ENCODE results near the gene RRAGC.
"Not testable (repeated sequence)": the region's sequence is repeated elsewhere in the genome, so short reads cannot be mapped to it uniquely, and the experiment has no call there.

The RRAGC gene

GRCh38 chr1:38817267-38818174 is 42.1 kb downstream of the RRAGC start:
- no peaks in the 10 kb centered on the region for H3K9me3 Mint-ChIP-seq
- no peak for DNase-seq (ENCODE audit: low spot score)
- no peak overlapping the region for H3K27ac Mint-ChIP-seq
- H3K4me3 Mint-ChIP-seq = no peak overlapping the region
- no peaks in the 10 kb centered on the region for H3K36me3 Mint-ChIP-seq (ENCODE audit: low read depth)
- peaks cover 8% of the 10 kb centered on the region for H3K4me1 Mint-ChIP-seq (ENCODE audit: low read depth)
- peaks cover 71% of the 10 kb centered on the region for H3K27me3 Mint-ChIP-seq (ENCODE audit: low read depth)

- H3K4me3 Mint-ChIP-seq = peak overlapping the region; percentile 53
- no peaks in the 10 kb centered on the region for H3K36me3 Mint-ChIP-seq (ENCODE audit: low read depth)
- H3K27me3 Mint-ChIP-seq (ENCODE audit: low read depth) = peaks cover 72% of the 10 kb centered on the region
- H3K4me1 Mint-ChIP-seq (ENCODE audit: low read depth) = peaks cover 8% of the 10 kb centered on the region
- H3K27ac Mint-ChIP-seq = no peak overlapping the region
- no peaks in the 10 kb centered on the region for H3K9me3 Mint-ChIP-seq
- DNase-seq (ENCODE audit: low spot score) = no peak
These were observed 43.5 kb downstream of the RRAGC start for GRCh38 chr1:38815903-38816627.

DNA sequence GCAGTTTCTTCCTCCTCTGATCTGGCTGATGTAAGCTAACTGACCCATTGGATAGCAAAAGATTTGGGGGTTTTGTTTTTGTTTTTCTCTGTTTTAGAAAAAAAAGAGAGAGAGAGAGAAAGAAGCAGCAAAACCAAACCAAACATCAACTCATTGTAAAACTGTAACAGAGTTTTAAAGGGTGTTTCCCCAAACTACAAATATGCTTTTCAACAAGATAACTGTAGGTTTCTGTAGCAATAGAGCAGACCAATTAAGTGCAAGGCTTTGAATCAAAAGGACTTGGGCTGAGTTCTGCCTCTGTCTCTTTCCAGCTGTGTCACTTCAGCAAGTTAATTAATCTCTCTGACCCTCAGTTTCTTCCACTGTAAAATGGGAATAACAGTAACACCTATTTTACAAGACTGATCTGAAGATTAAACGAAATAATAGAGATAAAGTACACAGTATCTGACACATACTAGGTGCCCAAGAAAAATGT is 44.5 kb downstream of the RRAGC start:
- Mint-ChIP-seq H3K27me3 (ENCODE audit: low read depth) (peaks cover 71% of the 10 kb centered on the region), H3K4me1 (ENCODE audit: low read depth) (peaks cover 8% of the 10 kb centered on the region), H3K4me3 (no peak overlapping the region), H3K27ac (no peak overlapping the region), H3K9me3 (no peaks in the 10 kb centered on the region), H3K36me3 (ENCODE audit: low read depth) (no peaks in the 10 kb centered on the region)
- DNase-seq (ENCODE audit: low spot score) = no peak

DNA sequence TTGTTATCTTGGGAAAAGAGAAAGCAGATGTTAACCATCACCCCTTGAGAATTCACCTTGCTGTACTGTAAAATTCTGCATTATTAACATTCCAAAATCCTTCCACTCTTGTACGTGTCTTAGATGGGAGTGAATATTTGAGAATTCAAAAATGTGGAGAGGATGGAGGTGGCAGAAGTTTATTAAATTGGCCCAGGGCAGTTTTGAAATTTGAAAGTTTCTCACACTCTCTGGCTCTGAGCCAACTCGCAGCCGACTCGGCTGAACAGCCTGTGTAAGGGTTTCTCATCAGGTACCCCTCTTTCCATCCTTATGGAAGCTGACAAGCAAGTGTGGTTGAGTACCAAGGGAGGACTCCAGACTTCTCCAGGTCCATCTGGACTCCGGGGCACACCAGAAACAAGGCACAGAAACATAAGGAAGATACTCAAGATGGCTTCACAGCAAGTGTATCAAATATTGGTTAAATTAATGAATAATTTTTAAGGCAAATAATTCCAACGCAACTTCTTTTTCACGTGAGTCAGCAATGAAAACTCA is 45.1 kb downstream of the RRAGC start:
- H3K36me3 Mint-ChIP-seq (ENCODE audit: low read depth) = no peaks in the 10 kb centered on the region
- no peak overlapping the region for H3K27ac Mint-ChIP-seq
- H3K4me1 Mint-ChIP-seq (ENCODE audit: low read depth) = peaks cover 8% of the 10 kb centered on the region
- H3K4me3 Mint-ChIP-seq = no peak overlapping the region
- no peak for DNase-seq (ENCODE audit: low spot score)
- no peaks in the 10 kb centered on the region for H3K9me3 Mint-ChIP-seq
- peaks cover 68% of the 10 kb centered on the region for H3K27me3 Mint-ChIP-seq (ENCODE audit: low read depth)

DNA sequence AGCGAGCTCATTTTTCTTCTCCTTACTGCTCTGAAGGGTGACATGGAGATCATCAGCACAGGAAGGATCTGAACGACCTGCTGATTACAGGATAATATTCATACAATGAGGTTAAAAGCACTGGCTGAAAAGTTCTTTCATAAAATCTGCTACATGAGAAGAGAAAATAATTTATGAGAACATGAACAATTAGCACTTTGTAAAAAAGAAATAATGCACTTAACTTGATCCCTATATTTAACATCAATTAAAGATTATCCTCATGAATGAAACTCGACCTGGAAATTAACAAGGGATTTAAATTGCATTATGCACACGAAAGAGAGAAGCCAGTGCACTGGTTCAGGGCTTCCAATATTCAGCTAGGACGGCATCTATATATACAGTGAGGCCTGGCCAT is 46.6 kb downstream of the RRAGC start:
- Mint-ChIP-seq H3K27me3 (ENCODE audit: low read depth) (peaks cover 67% of the 10 kb centered on the region), H3K4me3 (no peak overlapping the region), H3K36me3 (ENCODE audit: low read depth) (no peaks in the 10 kb centered on the region), H3K9me3 (no peaks in the 10 kb centered on the region), H3K4me1 (ENCODE audit: low read depth) (peaks cover 8% of the 10 kb centered on the region), H3K27ac (no peak overlapping the region)
- DNase-seq (ENCODE audit: low spot score) = no peak

- H3K36me3 Mint-ChIP-seq (ENCODE audit: low read depth); H3K4me1 Mint-ChIP-seq (ENCODE audit: low read depth); DNase-seq (ENCODE audit: low spot score); H3K4me3 Mint-ChIP-seq; H3K27ac Mint-ChIP-seq; H3K9me3 Mint-ChIP-seq: not testable (repeated sequence)
- peaks cover 66% of the 10 kb centered on the region for H3K27me3 Mint-ChIP-seq (ENCODE audit: low read depth)
These were observed 48.1 kb downstream of the RRAGC start for GRCh38 chr1:38811466-38811865.

DNA sequence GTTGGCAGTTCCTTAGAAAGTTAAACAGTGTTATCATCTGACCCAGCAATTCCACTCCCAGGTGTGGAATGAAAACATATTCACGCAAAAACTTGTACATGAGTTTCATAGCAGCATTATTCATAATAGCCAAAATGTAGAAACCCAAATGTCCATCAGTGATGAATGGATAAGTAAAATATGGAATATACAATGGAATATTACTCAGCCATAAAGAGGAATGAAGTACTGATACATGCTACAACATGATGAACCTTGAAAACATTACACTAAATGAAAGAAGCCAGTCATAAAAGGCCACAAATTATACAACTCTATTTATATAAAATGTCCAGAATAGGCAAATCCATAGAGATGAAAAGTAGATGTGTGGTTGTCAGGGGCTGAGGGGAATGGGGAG is 53.5 kb downstream of the RRAGC start:
- Mint-ChIP-seq H3K4me3 (no peak overlapping the region), H3K4me1 (ENCODE audit: low read depth) (no peaks in the 10 kb centered on the region), H3K36me3 (ENCODE audit: low read depth) (no peaks in the 10 kb centered on the region), H3K27me3 (ENCODE audit: low read depth) (peaks cover 67% of the 10 kb centered on the region), H3K27ac (no peak overlapping the region), H3K9me3 (no peaks in the 10 kb centered on the region)
- no peak for DNase-seq (ENCODE audit: low spot score)

- H3K27ac Mint-ChIP-seq = no peak overlapping the region
- H3K27me3 Mint-ChIP-seq (ENCODE audit: low read depth) = peaks cover 60% of the 10 kb centered on the region
- H3K9me3 Mint-ChIP-seq = no peaks in the 10 kb centered on the region
- no peak overlapping the region for H3K4me3 Mint-ChIP-seq
- no peak for DNase-seq (ENCODE audit: low spot score)
- H3K36me3 Mint-ChIP-seq (ENCODE audit: low read depth) = no peaks in the 10 kb centered on the region
- no peaks in the 10 kb centered on the region for H3K4me1 Mint-ChIP-seq (ENCODE audit: low read depth)
These were observed 54.5 kb downstream of the RRAGC start for GRCh38 chr1:38805036-38805435.

- Mint-ChIP-seq H3K9me3 (no peaks in the 10 kb centered on the region), H3K27me3 (ENCODE audit: low read depth) (peaks cover 59% of the 10 kb centered on the region), H3K4me3 (peak overlapping the region; percentile 51), H3K27ac (no peak overlapping the region), H3K4me1 (ENCODE audit: low read depth) (no peaks in the 10 kb centered on the region), H3K36me3 (ENCODE audit: low read depth) (no peaks in the 10 kb centered on the region)
- no peak for DNase-seq (ENCODE audit: low spot score)
These were observed 55.3 kb downstream of the RRAGC start for GRCh38 chr1:38804062-38804886.

DNA sequence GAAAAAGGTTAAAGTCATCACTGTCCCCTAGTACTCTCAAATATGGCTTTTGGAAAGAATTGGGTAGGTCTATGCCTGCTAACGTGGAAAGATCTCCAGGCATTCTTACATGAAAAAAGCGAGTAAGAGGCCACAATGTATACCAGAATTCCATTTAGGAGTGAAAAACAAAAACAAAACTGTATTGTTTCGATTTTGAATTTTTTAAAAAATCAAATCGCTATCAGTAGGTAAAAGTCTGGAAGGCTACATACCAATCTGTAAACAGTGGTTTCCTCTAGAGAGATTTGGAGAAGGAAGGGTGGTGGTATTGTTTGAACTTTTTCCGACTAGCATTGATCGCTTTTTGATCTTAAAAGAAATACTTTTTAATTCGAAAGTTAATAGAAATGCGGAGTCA is 55.9 kb downstream of the RRAGC start:
- Mint-ChIP-seq H3K27me3 (ENCODE audit: low read depth) (peaks cover 62% of the 10 kb centered on the region), H3K4me3 (peak overlapping the region; percentile 32), H3K36me3 (ENCODE audit: low read depth) (no peaks in the 10 kb centered on the region), H3K4me1 (ENCODE audit: low read depth) (no peaks in the 10 kb centered on the region), H3K27ac (no peak overlapping the region), H3K9me3 (no peaks in the 10 kb centered on the region)
- no peak for DNase-seq (ENCODE audit: low spot score)

- Mint-ChIP-seq H3K4me3 (no peak overlapping the region), H3K27ac (no peak overlapping the region), H3K9me3 (no peaks in the 10 kb centered on the region), H3K36me3 (ENCODE audit: low read depth) (no peaks in the 10 kb centered on the region), H3K4me1 (ENCODE audit: low read depth) (no peaks in the 10 kb centered on the region), H3K27me3 (ENCODE audit: low read depth) (peaks cover 58% of the 10 kb centered on the region)
- no peak for DNase-seq (ENCODE audit: low spot score)
These were observed 58.6 kb downstream of the RRAGC start for GRCh38 chr1:38800720-38801671.

- Mint-ChIP-seq H3K4me3 (no peak overlapping the region), H3K36me3 (ENCODE audit: low read depth) (no peaks in the 10 kb centered on the region), H3K27me3 (ENCODE audit: low read depth) (peaks cover 44% of the 10 kb centered on the region), H3K27ac (no peak overlapping the region), H3K9me3 (peaks cover 20% of the 10 kb centered on the region), H3K4me1 (ENCODE audit: low read depth) (no peaks in the 10 kb centered on the region)
- no peak for DNase-seq (ENCODE audit: low spot score)
These were observed 66.3 kb downstream of the RRAGC start for GRCh38 chr1:38793299-38793698.

GRCh38 chr1:38791892-38792291 is 67.7 kb downstream of the RRAGC start:
- Mint-ChIP-seq H3K4me3 (no peak overlapping the region), H3K36me3 (ENCODE audit: low read depth) (no peaks in the 10 kb centered on the region), H3K27ac (no peak overlapping the region), H3K9me3 (peaks cover 20% of the 10 kb centered on the region), H3K4me1 (ENCODE audit: low read depth) (no peaks in the 10 kb centered on the region), H3K27me3 (ENCODE audit: low read depth) (peaks cover 32% of the 10 kb centered on the region)
- no peak for DNase-seq (ENCODE audit: low spot score)
